Parathyroid adenoma (tissue), 2 donors: ENCODE results near the gene RBM27.
"Not testable (repeated sequence)": the region's sequence is repeated elsewhere in the genome, so short reads cannot be mapped to it uniquely, and the experiment has no call there.

Source experiments
- H2AFZ ChIP-seq: fragments of 300-600 bp; sonication (generic); one replicate; pipeline ENCODE4 v1.7.0; 2017; ENCODE audit warnings: antibody characterized with exemption, mild to moderate bottlenecking
- H3K27ac ChIP-seq: fragments of 300-600 bp; sonication (generic); one replicate; pipeline ENCODE4 v1.7.0; 2017
- H3K27me3 ChIP-seq: fragments of 300-600 bp; sonication (generic); one replicate; pipeline ENCODE4 v1.7.0; 2017; ENCODE audit warnings: low read length; ENCODE audit not compliant: control insufficient read depth, insufficient read depth
- H3K36me3 ChIP-seq: fragments of 300-600 bp; sonication (generic); one replicate; pipeline ENCODE4 v1.7.0; 2017; ENCODE audit warnings: low read length; ENCODE audit not compliant: control insufficient read depth, insufficient read depth
- H3K4me1 ChIP-seq: fragments of 300-600 bp; sonication (generic); one replicate; pipeline ENCODE4 v1.7.0; 2017; ENCODE audit warnings: control low read depth
- H3K4me2 ChIP-seq: fragments of 300-600 bp; sonication (generic); one replicate; pipeline ENCODE4 v1.7.0; 2017; ENCODE audit warnings: low read length
- H3K4me3 ChIP-seq: fragments of 300-600 bp; sonication (generic); one replicate; pipeline ENCODE4 v1.7.0; 2017; ENCODE audit warnings: low read depth, low read length
- H3K79me2 ChIP-seq: fragments of 300-600 bp; sonication (generic); one replicate; pipeline ENCODE4 v1.7.0; 2017; ENCODE audit warnings: control low read depth
- H3K9ac ChIP-seq: fragments of 300-600 bp; sonication (generic); one replicate; pipeline ENCODE4 v1.7.0; 2017; ENCODE audit warnings: mild to moderate bottlenecking
- H3K9me3 ChIP-seq: fragments of 300-600 bp; sonication (generic); one replicate; pipeline ENCODE4 v1.7.0; 2017; ENCODE audit warnings: low read length; ENCODE audit not compliant: control insufficient read depth
- CTCF ChIP-seq: fragments of 300-600 bp; sonication (generic); IDR thresholded peaks from one replicate; pipeline ENCODE4 v1.7.0; 2017; ENCODE audit warnings: antibody characterized with exemption, mild to moderate bottlenecking
- donor health status: primary hyperparathyroidism.

Gene RBM27

GRCh38 chr5:146196459-146197048 lies 6.9 kb upstream of the RBM27 start:
- H3K4me3 ChIP-seq, result no peak overlapping the region
- no peak for TF ChIP-seq CTCF

DNA sequence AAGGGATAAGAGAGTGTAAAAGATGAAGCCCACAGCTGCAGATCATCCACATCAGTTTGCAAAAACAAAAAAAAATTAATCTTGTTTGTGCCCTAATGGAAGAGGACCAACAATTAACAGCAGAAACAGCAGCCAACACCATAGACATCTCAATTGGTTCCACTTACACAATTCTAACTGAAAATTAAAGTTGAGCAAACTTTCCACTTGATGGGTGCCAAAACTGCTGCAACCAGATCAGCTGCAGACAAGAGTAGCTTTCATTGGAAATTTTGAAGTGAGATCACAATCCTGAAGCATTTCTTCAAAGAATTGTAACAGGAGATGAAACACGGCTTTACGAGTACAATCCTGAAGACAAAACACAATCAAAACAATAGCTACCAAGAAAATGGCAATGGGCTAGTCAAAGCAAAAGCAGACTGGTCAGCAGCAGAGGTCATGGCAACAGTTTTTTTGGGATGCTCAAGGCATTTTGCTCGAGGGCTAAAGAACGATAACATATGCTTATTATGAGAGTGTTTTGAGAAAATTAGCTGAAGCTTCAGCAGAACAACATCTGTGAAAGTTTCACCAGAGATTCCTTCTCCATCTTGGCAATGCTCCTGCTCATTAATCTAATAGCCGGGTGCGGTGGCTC lies 4.1 kb upstream of the RBM27 start:
- Histone ChIP-seq H3K36me3 (no peaks in the 10 kb centered on the region), H3K27ac (no peak overlapping the region), H3K4me1 (no peaks in the 10 kb centered on the region), H3K9ac (no peak overlapping the region), H3K4me3 (no peak overlapping the region), H2AFZ (no peak overlapping the region), H3K9me3 (no peaks in the 10 kb centered on the region), H3K79me2 (peaks cover 10% of the 10 kb centered on the region), H3K4me2 (no peak overlapping the region), H3K27me3 (no peaks in the 10 kb centered on the region)
- TF ChIP-seq CTCF, result no peak

More at GRCh38 chr5:146196459-146197048, 6.9 kb upstream of the RBM27 start:
- no peak overlapping the region for H2AFZ ChIP-seq
- no peaks in the 10 kb centered on the region for H3K4me1 ChIP-seq
- H3K9ac ChIP-seq, result no peak overlapping the region
- H3K27me3 ChIP-seq, result no peaks in the 10 kb centered on the region
- no peak overlapping the region for H3K27ac ChIP-seq
- H3K9me3 ChIP-seq, result no peaks in the 10 kb centered on the region
- no peaks in the 10 kb centered on the region for H3K79me2 ChIP-seq
- H3K4me2 ChIP-seq, result no peak overlapping the region
- no peaks in the 10 kb centered on the region for H3K36me3 ChIP-seq

DNA sequence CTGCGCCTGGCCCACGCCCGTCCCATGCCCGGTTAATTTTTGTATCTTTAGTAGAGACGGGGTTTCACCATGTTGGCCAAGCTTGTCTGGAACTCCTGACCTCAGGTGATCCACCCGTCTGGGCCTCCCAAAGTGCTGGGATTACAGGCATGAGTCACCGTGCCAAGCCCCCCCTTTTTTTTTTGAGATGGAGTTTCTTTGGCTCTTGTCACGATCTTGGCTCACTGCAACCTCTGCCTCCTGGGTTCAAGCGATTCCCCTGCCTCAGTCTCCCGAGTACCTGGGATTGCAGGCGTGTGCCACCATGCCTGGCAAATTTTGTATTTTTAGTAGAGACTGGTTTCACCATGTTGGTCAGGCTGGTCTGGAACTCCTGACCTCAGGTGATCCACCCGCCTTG lies 1.6 kb upstream of the RBM27 start:
- not testable (repeated sequence) for H3K4me1 ChIP-seq, H3K36me3 ChIP-seq, H3K9ac ChIP-seq, H2AFZ ChIP-seq, H3K9me3 ChIP-seq, H3K27me3 ChIP-seq, H3K27ac ChIP-seq, H3K4me3 ChIP-seq, H3K4me2 ChIP-seq
- peaks cover 23% of the 10 kb centered on the region for H3K79me2 ChIP-seq

DNA sequence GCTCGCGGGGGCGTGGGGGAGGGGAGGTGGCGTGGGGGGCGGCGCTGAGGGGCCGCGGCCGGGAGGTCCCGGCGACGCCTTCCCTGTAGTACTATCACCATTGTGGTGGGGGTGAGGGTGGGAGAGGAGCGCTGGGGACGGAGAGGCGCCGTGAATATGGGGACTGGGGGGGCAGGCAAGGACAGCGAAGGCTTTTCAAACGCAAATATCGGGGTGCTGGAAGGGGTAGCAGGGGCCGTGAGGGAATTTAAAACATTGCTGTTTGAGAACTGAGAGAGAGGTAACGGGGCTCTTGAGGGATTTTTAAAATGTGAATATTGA lies 427 bp downstream of the RBM27 start:
- H2AFZ ChIP-seq, result peak overlapping the region; percentile 92

More for the DNA sequence above, 427 bp downstream of the RBM27 start:
- Histone ChIP-seq H3K4me1 (no peaks in the 10 kb centered on the region), H3K79me2 (peaks cover 25% of the 10 kb centered on the region), H3K9ac (peak overlapping the region; percentile 86), H3K27ac (peak overlapping the region; percentile 72), H3K4me2 (peak overlapping the region; percentile 85), H3K9me3 (no peaks in the 10 kb centered on the region), H3K4me3 (peak overlapping the region; percentile 98), H3K27me3 (no peaks in the 10 kb centered on the region), H3K36me3 (no peaks in the 10 kb centered on the region)
- no peak for TF ChIP-seq CTCF
